ENCODE results near the gene NOTCH4.

DNA sequence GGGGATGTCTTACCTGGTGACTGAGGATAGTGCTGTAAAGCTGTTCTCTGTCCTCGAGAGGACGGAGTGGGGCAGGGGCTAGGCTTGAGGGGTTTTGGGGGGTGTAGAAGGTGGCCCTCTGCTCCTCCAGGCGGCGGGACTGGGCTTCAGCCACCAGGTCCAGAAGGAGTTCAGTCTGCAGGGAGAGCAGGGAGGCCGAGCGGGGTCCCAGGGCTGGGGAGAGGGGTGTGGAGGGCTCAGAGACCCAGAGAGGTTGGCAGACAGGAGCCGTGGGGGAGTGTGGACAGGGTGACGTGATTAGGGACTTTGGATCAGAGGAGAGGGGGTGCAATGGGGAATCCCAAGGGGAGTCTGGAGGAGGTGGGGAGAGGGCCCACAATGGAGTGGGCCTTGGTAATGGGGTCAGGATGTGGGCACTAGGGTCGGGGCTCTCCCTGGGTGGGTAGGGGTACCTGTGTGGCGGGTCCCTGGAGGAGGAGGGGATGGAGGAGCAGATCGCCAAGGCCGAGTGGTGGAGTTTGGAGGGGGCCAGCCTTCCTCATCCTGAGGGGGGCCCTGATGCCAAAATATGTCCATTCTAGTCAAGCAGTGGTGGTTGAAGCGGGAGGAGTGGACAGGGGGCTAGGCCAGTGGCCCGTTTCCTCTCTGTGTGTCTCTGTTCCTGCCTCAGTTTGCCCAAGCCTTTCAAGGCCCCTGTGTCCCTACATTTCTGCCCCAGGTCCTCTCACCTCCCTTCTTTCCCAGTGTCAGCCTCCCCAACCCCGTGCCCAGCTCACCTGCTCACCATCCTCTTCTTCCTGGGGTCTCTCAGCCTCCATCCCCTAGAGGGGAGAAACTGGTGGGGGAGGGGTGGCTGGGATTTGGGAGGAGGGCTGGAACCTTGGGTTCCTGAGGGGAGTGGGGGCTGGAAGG is 31.9 kb downstream of the NOTCH4 start:
- TF ChIP-seq, protein P1, sequence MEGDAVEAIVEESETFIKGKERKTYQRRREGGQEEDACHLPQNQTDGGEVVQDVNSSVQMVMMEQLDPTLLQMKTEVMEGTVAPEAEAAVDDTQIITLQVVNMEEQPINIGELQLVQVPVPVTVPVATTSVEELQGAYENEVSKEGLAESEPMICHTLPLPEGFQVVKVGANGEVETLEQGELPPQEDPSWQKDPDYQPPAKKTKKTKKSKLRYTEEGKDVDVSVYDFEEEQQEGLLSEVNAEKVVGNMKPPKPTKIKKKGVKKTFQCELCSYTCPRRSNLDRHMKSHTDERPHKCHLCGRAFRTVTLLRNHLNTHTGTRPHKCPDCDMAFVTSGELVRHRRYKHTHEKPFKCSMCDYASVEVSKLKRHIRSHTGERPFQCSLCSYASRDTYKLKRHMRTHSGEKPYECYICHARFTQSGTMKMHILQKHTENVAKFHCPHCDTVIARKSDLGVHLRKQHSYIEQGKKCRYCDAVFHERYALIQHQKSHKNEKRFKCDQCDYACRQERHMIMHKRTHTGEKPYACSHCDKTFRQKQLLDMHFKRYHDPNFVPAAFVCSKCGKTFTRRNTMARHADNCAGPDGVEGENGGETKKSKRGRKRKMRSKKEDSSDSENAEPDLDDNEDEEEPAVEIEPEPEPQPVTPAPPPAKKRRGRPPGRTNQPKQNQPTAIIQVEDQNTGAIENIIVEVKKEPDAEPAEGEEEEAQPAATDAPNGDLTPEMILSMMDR (IDR thresholded peaks at IDR 0.05; ENCODE audit: low read depth, low read length) = no peak
- no peak for TF ChIP-seq EZH2phosphoT487 (IDR thresholded peaks at IDR 0.05; ENCODE audit: low read depth)
